ENCODE measurements around the gene TNS2.

Gene TNS2

DNA sequence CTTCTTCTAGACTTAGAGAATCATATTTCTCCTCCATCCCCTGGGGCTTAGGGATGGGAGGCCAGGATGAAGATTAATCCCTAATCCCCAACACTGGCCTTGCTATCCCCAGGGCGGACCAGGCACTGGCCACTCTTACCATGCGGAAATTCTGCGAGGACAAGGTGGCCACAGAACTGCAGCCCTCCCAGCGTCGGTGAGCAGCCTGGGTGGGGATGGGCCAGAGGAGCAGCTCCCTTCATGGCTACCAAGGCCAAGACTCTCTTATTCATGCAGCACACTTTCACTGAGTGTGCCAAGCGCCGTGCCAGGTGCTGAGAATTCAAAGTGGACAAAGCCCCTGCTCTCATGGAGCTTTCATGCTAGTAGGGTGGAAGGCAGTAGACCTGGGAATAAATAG lies 7.0 kb downstream of the TNS2 start:
- no peak for DNase-seq (ENCODE audit: low spot score)

DNA sequence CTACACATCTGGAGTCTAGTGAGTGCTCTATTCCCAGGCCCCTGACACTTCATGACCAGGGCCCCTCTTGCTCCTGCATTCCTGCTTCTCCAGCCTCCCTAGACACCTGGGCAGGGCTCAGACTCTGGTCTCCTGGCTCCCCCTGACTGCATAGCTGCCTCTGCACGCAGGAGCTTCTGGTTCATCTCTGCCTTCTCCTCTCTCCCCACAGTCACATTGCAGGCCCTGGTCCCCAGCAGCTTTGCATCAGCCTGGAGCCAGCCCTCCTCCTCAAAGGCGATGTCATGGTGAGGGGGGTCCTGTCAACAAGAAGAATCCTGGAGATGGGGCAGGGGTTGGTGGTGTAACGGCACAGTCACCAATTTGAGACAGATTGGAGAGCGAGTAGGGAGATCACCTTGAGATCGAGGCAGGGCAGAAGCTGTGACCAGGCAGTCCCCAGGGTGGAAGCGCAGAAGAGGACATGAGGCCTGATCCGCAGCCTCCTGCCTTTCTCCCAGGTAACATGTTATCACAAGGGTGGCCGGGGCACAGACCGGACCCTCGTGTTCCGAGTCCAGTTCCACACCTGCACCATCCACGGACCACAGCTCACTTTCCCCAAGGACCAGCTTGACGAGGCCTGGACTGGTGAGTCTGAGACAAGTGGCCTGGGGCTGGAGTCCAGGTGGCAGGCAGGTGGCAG lies 8.1 kb downstream of the TNS2 start:
- no peak for DNase-seq (ENCODE audit: low spot score)

GRCh38 chr12:53058674-53059433 lies 9.0 kb downstream of the TNS2 start:
- DNase-seq (ENCODE audit: low spot score), result no peak

- DNase-seq (ENCODE audit: low spot score), result no peak
Measured at GRCh38 chr12:53059434-53060063, 9.7 kb downstream of the TNS2 start.

GRCh38 chr12:53060064-53060720 lies 10.3 kb downstream of the TNS2 start:
- no peak for DNase-seq (ENCODE audit: low spot score)

GRCh38 chr12:53060721-53061276 lies 10.9 kb downstream of the TNS2 start:
- no peak for DNase-seq (ENCODE audit: low spot score)

GRCh38 chr12:53061404-53062010 lies 11.6 kb downstream of the TNS2 start:
- DNase-seq (ENCODE audit: low spot score), result peak; percentile 47

DNA sequence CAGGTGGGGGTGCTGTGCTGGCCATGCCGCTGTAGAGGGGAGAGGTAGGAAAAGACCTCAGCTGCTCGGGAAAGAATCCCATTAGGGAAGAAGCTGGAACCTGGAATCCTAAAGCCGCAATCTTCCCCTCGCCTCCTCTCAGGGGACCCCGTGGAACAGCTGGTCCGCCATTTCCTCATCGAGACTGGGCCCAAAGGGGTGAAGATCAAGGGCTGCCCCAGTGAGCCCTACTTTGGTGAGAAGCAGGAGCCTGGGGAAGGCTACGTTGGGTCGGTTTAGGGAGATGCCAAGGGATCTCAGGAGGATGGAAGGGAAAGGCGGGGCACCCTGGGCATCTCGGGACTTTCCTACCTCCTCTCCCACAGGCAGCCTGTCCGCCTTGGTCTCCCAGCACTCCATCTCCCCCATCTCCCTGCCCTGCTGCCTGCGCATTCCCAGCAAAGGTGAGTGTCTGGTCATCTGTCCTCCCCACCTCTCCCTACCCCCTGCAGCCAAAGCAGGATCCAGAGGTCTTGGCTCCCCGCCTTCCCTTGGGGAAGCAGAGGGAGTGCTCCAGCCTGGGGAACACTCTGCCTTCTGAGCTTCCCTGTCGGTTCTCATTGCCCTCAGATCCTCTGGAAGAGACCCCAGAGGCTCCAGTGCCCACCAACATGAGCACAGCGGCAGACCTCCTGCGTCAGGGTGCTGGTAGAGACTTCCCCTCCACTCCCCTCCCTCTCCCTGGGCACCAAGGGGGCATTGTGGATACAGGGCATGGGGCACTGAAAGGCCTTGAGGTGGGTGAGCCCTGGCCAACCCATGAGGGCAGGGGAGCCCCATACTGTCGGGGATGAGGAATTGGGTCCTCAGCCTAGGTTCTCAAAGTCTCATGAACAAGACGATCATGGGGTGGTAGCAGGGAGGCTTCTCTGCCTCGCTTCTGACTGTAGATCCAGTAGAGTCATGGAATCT lies 12.4 kb downstream of the TNS2 start:
- DNase-seq (ENCODE audit: low spot score), result no peak

DNA sequence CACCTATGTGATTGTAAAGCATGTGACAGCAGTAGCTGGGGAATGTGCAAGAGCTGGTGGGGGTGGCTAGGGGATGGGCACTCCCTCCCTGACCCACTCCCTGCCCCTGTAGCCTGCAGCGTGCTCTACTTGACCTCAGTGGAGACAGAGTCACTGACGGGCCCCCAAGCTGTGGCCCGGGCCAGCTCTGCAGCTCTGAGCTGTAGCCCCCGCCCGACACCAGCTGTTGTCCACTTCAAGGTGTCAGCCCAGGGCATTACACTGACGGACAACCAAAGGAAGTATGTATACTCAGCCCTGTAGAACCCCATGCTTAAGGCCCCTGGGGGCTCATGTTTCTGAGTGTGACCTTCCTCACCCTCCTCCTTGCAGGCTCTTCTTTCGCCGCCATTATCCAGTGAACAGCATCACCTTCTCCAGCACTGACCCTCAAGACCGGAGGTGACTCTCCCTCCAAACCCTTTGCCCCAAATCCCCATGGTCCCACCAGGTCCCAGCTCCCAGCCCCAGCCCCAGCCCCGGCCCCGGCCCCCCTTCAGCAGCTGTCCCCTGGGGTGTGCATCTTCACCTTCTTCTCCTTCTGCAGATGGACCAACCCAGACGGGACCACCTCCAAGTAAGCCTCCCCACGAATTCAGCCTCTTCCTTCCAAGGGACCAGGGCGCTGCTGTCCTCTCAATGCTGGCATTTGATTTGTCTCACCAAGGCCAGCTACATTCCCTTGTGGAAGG lies 13.3 kb downstream of the TNS2 start:
- DNase-seq (ENCODE audit: low spot score), result no peak

DNA sequence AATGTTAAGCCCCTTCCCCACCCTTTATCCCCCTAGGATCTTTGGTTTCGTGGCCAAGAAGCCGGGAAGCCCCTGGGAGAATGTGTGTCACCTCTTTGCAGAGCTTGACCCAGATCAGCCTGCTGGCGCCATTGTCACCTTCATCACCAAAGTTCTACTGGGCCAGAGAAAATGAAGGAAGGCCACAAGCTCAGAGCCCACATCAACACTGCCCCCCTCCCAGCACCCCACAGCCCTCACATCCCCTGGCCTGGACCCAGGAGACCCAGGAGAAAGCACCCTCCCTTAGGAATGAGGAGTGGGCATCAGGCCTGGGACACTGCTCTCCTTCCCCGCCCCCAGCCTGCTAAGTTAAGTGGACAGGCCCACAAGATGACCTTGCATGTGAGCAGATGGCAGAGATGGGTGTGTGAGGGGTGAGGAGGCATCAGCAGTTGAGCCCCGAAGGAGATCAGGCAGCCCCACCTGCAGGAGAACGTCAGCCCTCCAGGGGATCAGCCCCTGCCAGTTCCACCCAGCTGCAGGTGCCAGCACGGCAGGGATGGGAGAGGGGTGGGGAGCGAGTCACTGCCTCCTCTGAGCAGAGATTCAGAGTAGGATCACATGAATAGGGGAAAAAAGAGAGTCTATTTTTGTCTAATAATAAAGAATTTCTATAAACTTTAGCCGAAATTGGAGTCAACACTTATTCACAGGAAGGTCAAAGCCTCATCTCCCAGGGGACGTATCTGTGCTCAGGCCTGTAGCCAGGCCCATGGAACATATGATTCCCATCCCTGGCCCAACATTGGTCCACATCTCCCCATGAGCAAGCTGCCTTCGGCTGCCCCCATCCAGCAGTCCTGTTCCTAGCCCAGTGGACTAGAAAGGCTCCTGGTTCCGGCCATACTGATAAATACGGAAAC lies 14.1 kb downstream of the TNS2 start:
- no peak for DNase-seq (ENCODE audit: low spot score)

GRCh38 chr12:53064613-53065436 lies 15.0 kb downstream of the TNS2 start:
- no peak for DNase-seq (ENCODE audit: low spot score)

DNA sequence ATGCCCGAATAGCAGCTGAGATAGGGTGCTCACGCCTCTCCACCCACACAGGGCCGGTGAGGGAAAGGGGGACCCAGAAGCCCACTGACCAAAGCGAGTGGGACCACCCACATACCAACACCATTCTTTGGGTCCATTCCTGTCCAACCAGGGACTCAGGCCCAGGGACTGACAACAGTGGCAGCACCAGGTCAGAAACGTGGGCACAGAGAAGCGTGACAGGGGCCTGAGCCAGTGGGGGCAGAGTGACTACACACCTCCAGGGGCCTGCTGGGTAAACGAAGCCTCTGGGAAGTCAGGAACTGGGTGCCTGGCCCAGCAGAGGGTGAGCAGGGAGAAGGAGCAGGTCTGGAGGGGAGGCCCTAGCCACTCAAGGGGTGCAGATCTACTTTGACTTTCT lies 15.6 kb downstream of the TNS2 start:
- DNase-seq (ENCODE audit: low spot score), result no peak

- DNase-seq (ENCODE audit: low spot score), result peak; percentile 74
Measured at GRCh38 chr12:53065975-53066931, 16.4 kb downstream of the TNS2 start.

DNA sequence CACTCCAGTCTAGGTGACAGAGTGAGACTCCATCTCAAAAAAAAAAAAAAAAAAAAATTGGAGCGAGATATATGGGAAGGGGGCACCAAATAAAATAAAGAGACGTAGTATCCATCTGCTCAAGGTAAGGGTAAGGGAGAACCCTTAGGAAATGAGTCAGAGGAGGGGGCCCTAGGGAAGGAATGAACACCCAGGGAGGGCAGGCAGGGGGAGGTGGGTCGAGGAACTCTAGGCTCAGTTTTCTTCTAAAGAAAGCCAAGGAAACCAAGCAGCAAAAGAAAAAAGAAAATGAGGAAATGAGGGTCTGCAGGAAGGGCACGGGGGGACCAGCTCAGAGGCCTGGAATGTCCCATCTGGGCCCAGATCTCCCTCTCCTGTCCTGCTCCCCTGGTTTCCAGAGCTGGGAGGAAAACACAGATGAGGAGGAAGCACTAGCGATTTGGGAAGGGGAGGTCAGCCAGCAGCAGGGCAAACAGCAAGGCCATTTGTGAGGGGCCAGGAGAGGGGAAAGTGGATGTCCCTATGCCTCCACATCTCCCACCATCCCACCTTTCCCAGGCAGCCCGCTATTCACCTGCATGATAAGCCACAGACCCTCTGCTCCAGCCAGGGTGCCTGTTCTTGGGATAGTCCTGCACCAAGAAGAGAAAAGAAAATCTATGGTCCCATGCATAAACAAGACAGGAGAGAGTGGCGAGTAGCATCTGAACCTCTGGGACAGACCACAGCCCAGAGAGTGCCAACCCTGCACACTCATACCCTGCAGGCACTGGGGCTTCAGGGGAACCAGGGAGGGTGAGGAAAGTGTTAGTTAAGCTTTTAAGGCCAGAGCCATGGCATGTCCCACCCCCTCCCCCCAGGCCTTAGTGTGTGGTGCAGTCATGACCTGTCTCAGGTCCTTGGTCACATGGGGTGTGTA lies 17.5 kb downstream of the TNS2 start:
- DNase-seq (ENCODE audit: low spot score), result no peak

DNA sequence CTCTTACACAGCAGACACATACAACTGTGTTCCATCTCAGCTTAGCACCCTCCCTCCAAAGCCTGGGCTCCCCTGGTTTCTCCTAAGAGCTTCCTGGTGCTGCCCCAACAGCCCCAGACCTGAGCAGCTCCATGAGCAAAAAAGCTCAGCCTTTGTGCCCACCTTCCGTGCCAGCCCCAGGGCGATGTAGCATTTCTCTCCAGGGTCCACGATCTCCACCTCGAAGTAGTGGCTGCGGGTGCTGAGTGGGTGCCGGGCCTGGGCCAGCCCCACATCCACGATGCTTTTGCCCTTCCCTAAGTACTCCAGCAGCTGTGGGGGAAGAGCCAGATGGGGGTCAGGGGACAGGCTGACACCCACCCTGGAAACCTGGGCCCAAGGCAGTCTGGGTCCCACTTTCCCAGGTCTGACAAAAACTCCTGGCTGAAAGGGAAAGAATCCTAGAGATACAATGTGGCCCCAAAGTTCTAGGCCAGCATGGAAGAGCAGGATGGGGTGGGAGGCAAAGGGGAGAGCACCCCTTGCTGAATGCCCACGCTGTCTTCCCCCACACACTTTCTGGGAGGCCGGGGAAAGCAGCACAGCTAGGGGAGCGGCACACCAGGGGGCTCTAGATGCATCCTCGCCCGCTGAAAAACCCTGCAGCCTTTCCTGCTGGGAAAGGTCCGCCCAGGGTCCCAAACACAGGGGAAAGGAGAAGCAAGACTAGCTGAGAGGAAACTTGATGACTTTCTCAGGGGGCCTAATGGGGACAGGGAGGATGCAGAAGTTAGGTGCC lies 18.3 kb downstream of the TNS2 start:
- no peak for DNase-seq (ENCODE audit: low spot score)

All from kidney tubule cell (primary cell).